HG03045 (cell line): ENCODE data around the gene GRB14.

Experiments
- ATAC-seq: cut with Tn5 transposase; IDR thresholded peaks from one replicate; pipeline ENCODE4 v1.9.1; 2021; ENCODE audit warnings: mild to moderate bottlenecking, moderate library complexity; ENCODE audit not compliant: unreplicated experiment

The GRB14 gene

DNA sequence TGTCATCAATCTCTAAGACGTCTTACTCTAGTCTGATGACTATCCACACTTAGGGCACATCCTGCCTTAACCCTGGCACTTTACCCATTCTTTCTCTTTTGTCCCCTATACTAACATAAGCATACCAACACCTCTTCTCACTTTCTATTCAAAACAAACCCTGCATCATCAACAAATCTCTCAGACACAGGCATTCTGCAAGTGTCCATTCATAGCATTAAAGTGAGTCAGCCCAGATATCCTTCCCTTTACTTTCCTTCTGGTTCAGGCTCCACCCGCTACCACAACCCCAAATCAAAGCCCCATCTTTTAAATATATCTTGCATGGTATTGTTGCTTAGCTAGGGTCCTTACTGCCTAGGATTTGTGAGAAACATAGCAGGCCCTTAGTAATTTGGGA lies 3.8 kb downstream of the GRB14 start:
- no peak for ATAC-seq

DNA sequence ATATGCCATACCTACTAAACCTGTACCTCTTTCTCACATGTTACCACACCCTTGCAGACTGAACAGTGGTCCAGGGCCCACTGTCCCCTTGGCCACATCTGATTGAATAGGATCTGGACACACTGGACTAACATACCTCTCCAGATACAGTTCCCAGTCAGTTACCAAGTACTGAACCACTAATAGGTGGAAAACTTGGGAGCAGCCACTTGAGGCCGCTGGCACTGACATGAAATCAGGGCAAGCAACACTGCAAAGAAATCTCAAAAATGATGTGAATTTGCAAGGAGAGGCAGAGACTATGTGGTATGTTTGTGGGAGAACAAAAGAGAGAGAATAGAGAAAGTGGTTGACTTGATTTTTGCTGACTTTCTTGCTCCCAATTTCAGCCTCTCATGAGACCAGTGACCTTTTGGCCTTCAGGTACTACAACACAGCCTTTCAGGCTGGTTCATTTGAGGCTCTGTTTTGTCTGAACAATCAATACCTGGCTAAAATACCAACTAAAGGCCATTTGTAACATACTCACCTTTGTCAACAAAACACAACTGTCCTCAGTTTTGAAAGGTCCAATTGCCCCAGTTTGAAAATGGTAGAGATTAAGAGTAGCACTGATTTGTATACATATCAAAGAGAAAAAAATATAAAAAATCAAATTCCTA lies 7.8 kb downstream of the GRB14 start:
- ATAC-seq, result no peak

DNA sequence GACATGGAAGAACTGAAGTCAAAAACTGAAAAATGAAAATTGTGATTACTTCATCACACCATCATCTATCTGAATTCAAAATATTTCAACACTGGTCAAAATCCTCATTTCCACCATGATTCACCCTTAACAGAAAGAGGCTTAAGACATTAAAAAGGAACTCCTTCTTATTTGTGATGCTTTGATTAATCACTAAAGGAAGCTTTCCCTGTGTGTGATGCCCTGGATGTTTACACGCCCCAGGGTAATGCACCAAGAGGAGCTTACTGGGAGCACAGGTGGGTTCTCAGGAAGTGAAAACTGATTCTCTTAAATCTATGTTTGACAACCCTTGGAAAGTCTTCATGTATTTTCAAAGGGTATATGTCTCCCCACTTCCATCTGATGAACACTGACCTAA lies 11.5 kb downstream of the GRB14 start:
- ATAC-seq, result no peak

DNA sequence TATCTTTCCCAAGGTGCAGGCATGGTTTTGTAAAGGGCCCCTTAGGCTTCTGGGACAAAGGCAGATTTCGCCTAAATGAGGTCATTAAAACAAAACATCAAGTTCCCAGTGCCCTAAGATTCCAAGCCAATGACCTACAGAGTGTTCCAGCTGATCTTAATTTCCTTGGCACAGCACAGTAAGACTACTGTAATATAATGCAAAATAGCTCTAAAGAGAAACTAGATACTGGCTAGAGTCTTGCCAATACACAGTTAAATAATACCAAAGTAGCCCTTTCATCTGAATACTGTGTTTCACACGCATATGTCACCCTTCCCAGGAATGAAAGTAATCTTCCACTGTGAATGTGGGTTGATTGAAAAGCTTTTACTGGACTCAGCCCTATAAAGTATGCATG lies 14.7 kb downstream of the GRB14 start:
- no peak for ATAC-seq

DNA sequence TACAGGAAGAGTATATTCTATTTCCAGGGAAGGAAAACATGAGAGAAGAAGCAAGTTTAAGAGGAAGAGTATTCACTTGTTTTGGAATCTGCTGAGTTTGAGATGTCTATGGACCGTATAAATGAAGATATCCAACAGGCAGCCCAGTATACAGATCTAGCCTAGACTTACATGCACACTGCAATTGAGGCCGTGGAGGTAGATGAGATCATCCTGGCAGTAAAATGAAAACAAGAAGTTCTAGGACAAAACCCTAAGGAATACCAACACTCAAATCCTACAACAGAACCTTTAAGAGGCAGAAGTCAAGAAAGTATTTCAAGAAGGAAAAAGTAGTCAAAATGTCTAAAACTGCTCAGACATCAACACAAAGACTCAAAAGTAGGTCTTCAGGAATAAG lies 16.0 kb downstream of the GRB14 start:
- ATAC-seq, result no peak

DNA sequence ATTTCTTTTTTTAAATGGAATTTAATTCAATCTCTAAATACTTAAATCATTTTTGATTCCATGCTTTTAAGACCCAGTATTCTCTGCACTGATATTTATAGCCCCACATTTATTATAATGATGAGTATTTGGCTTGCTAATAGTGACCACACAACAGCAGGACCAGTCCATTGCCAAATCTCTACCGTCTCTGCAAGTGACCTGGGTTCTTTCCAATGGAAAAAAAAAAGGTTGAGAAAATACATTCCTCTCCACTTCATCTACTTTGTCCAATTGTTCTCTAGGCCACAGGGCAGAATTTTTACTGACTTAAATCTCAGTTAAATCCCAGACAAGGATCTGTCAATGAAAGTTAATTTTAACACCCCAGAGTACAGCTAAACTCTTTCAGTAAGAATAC lies 20.5 kb downstream of the GRB14 start:
- no peak for ATAC-seq

DNA sequence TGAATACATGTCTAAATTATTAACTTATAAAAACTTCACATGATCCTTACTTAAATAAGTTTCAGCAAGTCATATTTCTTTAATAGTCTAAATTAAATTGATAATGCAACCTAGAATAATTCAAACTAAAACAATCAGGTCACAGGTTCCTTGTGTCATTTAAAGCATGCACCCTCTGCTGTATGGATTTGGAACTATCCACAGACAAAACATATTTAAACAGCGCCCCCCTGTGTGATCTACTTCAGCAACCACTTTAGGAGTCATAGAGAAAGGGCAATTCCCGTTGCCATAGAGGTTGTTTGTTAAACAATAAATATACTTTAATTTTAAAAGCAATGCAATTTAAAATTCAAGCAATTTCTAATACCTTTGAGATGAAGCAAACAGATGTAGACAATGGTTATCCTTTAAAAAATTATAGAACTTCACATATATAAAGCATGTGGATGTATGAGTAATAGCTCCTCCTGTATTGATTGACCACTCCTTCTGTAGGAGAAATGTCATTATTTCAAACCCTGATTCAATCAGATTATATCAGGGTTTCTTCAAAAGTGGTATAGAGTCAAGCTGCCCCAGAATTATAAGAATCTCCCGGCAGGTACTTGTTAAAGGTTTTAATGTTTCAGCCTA lies 21.2 kb downstream of the GRB14 start:
- peak; percentile 76 for ATAC-seq

DNA sequence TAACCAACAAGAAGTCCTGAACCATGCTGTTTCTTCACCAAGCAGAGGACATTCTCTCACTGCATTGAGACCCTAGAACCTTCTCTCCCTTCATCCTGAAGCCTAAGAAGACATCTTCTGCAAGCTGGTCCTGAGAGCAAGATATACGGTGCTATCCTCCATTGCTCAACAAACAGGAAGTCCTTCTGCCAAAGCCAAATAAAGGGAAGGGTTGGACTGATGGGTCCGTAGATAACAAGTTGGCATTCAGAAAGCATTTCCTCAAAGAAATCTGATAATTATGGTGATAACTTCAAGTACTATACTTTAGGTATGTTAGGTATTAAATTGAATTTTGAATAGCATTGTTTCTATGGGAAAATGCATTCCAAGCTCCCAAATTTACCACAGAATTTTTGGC lies 23.3 kb downstream of the GRB14 start:
- no peak for ATAC-seq

DNA sequence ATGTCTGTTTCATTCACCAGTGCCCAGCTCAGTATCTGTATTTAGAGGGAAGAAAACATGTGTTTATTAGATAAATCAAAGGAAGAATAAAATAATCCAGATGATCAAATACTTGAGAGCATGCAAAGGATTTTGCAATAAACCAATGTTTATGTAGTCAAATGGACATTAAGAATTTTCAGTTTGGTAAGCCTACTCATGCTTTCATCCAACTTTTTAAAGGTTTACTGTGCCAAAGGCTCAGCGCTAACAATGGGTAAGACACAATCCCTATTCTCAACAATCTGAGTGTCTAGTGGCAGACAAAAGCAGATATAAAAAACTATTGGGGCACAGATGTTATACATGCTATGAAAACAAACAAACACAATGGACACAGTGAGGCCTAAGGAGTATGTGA lies 26.3 kb downstream of the GRB14 start:
- ATAC-seq, result no peak

DNA sequence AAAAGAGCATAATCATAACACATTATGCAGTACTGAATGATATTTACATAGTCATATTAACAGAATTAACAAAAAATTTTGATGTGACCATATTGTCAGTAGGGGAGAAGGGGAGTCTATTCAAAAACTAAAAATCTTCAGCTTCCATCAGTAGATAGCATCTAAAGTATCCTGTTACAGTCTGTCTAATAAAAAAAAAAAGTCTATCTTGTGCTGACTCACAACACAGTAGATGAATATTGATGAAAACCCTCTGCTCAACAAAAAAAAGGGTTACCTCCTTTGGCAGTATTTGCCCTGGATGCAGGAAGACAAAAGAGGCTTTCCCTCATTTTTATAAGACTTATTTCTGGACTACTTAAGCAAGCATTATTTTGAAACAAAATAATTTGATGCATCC lies 27.3 kb downstream of the GRB14 start:
- no peak for ATAC-seq

DNA sequence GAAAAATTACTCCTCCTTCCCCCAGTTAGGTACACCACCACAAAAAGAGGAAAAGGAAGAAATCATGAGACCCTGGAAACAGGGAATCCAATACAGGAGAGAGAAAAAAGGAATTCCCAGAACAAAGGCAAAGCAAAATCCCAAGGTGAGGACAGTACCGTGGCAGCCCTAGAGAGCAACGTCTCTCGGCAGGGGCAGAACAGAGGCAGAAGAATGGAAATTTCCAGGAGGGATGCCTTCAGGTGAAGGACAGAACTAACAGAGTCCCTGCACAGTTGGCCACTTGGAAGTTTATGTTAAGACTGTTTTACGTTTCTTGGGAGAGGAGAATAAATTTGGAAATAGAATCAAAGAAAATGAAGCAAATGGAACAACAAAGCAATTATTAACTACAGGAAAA lies 27.7 kb downstream of the GRB14 start:
- no peak for ATAC-seq

DNA sequence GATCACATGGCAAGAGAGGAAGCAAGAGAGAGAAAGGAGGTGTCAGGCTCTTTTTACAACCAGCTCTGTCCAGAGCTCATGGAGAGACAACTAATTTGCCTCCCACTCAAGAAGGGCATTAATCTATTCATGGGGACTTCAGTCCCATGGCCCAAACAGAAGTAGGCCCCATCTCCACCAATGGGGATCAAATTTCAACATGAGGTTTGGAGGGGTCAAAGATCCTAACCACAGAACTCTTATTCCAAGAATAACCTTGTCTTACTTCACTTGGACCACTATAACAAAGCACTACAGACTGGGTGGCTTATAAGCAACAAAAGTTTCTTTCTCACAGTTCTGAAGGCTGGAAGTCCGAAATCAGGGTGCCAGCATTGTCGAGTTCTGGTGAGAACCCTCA lies 31.8 kb downstream of the GRB14 start:
- ATAC-seq, result no peak

DNA sequence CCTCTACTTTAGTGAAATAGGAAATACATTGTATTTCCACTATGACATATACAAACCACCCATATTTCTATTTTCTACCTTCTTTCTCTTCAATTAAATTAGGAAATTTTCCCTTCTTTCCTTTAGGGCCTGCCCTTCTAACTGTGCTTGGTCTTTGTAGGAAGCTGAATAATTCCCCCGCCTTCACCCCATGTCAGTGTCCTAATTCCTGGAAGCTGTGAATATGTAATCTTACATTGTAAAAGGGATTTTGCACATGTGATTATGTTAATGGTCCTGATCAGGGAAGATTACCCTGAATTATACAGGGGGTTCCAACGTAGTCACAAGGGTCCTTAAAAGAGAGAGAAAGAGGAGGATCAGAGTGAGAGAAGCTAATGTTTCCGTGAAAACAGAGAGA lies 40.2 kb downstream of the GRB14 start:
- ATAC-seq, result no peak

DNA sequence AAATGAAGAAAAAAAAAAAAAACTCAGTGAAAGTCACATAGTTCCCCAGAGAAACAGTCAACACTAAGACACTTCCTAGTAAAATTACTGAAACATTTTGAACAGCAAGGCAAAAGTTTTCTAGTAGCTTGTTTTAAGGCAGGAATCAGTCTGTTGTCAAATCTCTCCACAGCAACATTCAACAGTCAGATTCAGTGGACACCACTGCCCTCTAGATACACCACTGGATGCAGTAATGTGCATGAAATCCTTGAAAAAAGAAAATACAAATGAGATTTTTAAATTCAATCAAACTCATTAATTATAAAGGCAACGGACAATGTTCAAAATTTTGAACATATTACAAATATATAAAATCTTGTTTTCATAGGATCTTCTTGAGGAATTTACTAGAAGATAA lies 46.4 kb downstream of the GRB14 start:
- ATAC-seq, result no peak

DNA sequence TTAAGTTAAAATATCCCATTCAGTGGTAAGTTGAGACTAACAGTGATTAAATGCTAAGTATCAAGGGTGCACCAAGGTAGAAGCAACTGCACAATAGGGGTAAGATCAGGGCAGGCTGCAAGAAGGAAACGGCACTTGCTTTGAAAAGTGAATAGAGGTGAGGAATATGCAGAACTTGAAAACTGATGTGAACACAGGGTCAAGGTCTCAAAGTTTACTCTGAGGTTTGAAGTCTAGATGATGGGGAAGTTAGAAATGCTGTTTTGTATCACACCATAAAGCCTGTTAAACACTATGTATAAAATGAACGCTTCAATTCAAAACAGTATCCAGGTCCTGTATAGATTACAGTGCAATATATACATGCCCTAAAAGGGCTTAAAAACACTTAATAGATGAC lies 50.8 kb downstream of the GRB14 start:
- ATAC-seq, result no peak

DNA sequence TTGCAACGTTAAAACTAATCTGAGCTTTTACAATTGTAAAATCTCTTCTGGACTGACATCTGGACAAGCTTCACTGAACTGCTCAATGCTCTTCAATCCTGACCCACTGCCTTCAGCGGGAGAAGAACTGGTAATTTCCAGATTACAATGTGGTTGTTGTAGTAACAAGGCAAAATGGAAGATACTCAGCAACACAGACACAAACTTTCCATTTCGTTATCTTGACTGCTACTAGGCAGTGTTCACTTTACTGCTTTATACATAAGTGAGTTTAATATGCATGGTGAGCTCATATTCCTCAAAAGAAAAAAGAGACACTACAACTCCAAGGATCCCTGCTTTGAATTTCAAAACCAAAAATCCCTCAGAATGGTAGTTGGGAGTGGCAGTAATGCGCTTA lies 51.9 kb downstream of the GRB14 start:
- no peak for ATAC-seq

DNA sequence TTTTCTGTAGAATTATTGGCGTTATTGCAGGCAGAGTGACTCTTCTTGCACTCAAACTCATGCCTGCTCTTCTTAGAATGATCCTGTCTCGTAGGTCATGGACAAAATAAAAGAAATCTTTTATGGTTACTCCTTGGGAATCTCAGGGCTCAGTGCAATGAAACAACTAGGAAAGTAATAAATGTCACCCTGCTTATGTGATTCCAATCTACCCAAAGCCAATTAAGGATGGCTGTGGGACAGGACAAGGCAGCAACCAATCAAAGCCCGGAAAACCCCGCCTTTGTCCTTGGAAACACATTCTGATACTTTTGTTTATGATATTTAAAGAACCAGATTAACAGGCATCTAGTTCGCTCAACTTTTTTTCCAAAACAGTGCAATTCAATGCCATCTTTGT lies 53.0 kb downstream of the GRB14 start:
- no peak for ATAC-seq

DNA sequence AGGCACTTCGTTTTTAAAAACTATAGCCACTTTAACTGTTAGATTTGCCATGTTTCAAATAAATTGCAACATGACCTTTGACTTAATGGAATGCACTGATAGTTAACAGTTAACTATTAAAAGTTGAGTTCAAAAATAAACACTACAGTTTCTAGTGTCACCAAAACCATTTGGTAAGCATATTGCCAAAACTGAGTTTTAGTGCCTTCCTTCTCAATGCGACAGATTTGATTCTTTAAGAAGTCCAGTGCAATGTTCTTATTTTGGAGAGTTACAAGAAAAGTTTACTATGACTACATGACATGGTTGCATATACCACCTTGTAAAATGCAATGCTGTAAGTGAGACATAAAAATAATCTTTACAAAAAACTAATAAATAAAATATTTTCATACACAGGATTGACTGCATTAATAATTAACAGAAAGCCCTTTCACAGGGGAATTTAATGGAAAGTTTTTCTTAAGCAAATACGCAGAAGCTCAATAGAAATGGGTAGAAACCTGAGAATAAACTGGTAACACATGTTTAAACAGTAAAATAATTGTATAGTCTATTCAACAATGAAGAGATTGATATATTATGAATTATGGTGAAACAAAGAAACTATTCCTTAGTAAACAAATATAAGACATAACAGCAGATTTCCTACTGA lies 53.8 kb downstream of the GRB14 start:
- ATAC-seq, result no peak

DNA sequence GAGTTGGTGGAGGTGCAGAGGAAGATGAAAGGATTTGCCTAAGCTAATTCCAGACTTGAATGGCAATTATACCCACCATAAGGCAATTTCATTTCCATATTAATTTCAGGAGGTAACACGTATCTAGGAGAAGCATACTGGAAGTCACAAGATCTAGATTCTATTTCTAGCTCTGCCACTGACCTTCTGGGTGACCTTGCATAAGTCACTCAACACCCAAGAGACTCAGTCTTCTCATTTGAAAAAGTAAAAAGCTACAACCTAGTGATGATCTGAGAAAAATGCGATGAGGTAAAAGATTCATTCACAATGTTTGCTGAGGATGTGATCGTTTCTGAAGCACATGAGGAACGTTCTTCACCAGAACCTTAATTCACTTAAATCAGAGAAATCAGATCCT lies 55.9 kb downstream of the GRB14 start:
- ATAC-seq, result no peak

DNA sequence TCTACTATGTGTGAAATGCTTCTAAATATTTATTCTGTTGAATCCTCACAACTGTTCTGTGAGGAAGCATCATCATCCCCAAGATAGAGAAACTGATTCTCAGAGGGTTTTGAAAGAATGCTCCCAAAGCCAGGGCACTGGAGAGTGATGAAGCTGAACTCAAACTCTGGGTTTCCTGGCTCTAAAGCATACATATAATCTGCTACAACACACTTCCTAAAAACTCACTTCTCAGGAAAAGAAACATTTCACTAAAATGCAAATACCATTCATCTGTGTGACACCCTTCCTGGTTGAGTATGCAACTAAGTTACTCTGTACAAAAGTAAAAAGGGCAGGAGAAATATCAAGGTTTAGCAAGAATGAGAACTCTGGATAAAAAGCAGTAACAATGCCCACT lies 58.6 kb downstream of the GRB14 start:
- ATAC-seq, result no peak

DNA sequence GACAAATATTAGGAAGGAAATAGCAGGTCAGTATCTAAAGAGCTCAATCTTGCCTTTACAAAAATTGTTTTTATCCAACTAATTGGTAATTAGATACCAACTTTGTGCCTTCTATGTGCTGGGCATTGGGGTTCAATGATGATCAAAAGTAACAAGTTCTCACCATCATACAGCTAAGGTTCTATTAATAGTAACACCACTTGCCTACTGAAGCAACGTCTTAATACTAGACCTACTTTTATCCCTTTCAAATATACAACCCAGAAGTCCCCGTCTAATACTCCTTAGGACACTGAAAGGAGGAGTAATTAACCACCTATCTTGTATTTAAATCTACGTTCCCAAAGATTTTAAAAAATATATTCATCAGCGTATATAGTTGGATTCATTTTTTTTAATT lies 59.3 kb downstream of the GRB14 start:
- no peak for ATAC-seq

DNA sequence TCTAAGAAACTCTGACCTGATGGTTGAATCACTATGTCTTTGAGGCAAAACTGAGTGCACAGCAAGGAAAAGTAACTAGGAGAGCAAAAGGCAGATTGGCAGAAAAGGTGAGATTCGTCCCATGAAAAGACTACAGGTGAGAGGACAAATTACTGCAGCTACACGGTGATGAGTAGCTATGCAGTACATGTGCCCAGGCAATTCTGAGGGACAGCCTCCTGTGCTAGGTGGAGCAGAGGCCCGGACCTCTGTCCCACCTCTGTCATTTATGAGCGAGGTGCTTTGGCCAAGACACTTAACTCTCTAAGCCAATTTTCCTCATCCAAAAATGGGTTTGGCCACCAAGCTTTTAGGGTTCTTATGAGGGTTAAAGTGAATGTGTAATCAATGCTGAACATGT lies 59.9 kb downstream of the GRB14 start:
- no peak for ATAC-seq

DNA sequence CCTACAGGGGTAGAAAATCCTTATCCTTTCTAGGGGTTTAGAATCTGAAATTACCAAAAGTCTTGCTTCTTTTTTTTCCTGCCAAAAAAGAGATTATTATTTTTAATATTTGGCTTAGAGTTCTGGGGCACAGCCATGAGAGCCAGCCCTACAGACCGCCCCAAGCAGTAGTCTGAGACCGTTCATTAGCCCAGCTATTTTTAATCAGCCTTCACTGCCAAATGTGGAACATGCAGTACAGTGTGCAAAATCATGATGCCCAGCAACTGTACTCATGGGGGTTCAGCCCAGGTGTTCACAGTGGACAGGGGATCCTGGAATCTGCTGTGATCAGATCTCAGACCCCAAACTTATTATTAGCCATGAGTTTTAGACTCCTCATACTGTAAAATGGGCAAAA lies 60.4 kb downstream of the GRB14 start:
- no peak for ATAC-seq
